ENCODE data around the gene OGG1.
"Not testable (repeated sequence)": the region's sequence is repeated elsewhere in the genome, so short reads cannot be mapped to it uniquely, and the experiment has no call there.

OGG1 gene

GRCh38 chr3:9768141-9768775, 18.5 kb downstream of the OGG1 start:
- no peak for DNase-seq

- no peak for DNase-seq
Observed at GRCh38 chr3:9769012-9769411, 19.3 kb downstream of the OGG1 start.

DNA sequence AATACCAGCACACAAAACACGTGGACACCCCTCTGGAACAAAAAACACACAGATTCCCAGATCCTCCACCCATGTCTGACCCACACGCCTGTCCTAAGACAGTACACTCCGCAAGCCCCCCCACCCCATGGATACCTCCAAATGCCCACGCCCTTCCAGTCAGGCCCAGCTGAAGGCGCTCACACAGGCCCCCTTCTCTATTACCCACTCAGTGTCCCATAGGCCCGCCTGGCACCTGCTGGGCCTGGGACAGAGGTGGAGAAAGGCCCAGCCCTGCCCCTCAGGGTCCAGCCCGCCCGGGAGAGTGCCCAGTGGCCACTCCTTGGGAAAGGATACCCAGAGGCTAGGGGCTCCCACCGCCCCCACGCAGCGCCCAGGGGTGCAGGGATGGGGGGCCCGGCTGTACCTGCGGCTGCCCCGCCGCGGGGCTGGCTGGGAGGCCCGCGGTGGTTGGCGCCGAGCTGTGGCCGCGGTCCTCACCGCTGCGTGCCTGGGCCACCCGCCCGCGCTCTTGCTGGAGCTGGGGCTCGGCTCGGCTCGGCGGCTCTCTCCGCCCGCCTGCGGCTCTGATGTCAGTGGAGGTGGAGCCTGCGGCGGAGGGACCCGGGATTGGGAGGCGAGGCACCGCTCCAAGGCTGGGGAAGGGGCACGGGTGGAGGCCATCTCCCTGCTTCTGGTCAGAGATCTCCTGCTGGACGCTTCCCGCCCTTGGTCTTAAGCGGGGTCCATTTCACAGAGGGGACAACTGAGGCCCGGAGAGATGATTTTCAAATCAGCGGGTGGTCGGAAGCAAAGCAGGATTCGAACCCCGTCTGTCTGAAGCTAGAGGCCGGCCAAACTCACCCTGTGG, 19.9 kb downstream of the OGG1 start, which contains the start of gene CAMK1:
Gene CAMK1, minus strand, starts transcription at position 522 of the 850 bp plus-strand sequence. CDS start 2,198 bp downstream, outside the sequence.
- DNase-seq: peak; percentile 52

- no peak for DNase-seq
Observed at GRCh38 chr3:9770276-9770812, 20.6 kb downstream of the OGG1 start.

- DNase-seq: not testable (repeated sequence)
Observed at GRCh38 chr3:9771007-9771406, 21.3 kb downstream of the OGG1 start.

DNA sequence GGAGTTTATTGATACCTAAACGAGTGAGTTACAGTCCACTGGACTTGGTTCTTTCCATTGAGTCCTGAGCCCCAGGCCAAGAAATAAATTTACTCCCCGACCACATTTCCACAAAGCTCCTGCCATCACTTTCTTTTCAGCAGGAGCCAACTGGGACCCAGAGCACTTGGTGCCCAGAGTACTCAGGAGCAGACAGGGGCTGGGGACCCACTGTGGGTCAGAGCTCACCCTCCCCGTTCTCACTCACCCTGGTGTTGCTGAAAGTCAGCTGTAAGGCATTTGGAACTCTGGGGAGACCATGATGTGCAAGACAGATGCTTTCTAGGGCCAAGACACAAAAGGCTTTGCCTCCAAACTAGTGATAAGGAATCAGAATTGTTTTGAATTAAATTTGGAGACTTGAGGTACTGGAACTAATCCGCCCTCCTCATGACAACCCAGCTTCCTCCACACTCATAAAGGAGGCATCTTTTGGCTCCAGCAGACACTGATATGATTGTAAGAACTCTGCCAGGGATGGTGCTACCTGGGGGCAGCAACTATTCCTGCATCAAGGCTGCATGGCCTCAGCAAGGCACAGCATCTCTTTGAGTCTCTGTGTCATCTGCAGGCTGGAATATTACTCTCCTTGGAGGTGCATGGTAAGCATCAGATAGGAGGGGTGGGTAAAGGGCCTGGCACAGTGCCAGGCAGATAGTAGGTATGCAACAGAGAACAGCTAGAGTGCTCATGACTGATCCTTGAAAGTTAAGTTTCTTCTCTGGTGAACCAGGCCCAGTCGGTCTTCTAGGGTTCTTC, 27.3 kb downstream of the OGG1 start:
- DNase-seq: no peak

DNA sequence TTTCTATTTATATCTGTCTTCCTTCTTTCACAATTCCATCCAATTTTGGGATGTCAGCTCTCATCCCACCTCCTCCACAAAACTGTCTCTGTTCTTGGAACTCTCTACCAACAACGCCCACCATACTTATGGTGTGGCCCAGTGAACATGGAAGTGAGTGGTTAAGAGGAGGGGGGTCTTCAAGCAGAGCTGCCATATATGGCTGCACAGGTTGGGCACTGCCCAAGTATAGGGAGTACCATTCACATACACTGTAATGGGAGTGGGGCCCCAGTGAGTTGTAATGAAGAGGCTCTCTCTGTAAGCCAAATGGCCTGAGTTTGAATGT, 27.9 kb downstream of the OGG1 start:
- no peak for DNase-seq

DNA sequence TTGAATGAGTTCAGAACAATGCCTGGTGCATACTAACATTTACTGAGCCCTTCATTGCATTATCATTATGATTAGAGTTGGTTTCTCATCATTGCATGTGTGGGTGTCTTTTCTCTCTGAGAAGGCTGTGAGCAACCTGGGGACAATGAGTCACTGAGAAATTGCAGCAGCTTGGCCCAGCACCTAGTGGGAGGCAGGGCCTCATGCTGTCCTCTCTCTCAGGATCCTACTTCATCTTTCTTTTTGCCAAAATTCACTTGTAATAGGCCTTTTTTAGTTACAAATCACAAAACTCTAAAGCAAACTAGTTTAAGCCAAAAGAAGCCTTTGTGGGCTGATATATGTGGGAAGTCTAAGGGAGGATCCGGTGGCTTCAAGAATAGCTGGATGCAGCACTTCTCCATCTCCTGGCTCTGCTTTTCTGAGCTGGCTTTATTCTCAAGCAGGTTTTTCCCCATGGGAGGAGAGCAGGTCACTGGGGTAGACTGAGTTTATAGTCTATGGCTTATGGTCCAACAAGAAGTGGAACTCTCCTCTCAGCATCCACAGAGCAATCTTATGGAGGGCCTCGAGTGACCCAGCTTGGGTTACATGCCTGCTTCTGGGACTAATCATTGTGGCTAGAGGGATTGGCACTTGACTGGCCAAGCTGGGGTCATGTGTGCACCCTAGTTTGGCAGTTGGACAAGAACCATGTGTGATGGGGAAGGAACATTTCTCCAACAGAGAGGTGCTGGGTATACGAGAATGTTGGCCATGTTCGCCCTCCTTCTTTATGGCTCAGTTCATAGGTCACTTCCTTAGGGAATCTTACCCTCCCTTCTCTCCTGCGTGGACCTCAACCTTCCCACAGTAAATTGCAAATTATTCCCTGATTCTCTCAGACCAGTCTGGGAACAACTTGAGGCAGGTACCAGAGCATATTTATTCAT, 28.7 kb downstream of the OGG1 start:
- no peak for DNase-seq

DNA sequence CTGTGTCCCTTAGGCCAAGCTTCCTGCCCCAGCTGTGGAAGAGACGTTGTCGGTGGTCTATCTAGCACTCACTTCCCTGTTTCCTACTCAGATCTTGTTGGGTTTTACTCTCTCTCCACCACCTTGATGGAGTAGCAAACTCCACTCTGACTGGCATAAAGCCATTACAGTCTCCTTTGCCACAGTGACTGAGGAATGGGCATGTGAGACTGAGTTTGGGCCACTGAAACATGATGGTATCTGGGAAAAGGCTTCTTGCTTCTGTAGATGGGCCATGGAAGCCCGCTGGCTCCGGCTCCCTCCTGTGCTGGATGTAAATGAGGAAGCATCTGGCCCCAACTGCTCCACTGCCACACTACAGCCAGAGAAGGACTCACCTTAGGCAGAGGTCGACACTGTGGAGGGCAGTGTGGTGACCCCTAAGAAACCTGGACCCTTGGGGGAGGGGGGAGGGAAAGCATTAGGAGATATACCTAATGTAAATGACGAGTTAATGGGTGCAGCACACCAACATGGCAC, 29.4 kb downstream of the OGG1 start:
- DNase-seq: no peak

DNA sequence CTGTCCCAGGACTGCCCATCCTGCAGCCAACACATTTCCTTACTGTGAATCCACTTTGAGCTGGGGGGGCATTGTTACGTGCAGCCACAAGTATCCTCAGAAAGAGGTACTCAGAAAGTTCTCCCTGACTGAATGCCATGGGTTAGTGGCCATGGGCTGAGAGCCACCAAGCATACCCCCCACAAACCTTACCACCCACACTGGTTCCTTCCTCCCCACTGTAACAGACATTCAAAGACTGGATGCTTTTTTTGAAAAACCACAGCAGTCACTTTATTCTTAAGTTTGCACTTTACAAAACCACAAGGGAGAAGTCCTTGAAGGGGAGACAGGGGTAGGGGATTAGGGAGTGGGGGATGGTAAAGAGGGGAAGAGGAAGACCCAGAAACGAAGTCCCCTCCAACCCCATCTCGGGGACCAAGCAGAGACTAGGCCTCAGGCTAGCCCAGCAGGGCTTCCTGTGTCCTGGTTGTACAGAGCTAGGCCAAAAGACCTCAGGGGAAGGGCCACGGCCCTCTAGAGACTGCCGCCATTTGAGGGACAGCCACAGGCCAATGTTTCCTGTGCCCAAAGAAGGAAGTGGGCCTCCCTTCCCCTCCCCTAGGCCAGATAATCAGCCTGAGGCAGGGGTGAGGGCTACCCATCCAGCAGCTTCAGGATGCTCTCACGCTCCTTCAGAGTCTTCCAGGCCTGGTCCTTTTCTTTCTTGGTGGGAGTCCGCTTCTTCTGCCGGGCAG, 30.1 kb downstream of the OGG1 start:
- no peak for DNase-seq

DNA sequence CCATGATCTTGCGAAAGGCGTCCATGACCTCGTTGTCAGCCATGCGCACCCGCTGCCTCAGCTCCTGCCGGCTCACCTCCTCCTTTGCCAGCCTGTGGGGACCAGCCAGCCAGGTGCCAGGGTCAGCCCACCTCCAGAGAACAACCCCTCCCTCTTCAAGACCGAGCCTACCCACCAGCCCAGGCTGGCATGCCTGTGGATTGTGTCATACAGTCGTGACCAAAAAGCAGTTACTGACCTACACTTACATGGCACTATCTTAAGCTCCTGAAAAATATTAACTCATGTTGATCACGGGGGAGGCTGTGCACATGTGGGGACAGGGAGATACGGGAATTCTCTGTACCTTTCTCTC, 30.7 kb downstream of the OGG1 start:
- no peak for DNase-seq

- no peak for DNase-seq
Observed at GRCh38 chr3:9780910-9781309, 31.2 kb downstream of the OGG1 start.

- DNase-seq: no peak
Observed at GRCh38 chr3:9781551-9781950, 31.8 kb downstream of the OGG1 start.

GRCh38 chr3:9781978-9782603, 32.3 kb downstream of the OGG1 start:
- no peak for DNase-seq

DNA sequence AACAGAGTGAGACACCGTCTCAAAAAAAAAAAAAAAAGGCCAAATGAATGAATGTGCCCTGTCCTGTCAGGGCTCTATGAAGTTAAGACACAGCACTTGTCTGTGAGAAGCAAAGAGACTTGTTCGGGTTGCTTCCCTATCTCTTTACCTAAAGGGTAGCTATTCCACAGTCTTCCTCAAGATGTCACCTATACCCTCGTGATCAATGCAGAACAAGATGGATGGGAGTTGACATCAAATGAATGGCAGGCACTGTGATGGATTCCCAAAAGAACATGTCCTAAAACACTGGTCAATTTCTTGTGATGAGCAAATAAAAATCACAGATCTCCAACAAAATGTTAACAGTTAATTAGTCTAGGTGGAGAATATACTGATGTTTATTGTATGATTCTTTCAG, 33.0 kb downstream of the OGG1 start:
- no peak for DNase-seq

DNA sequence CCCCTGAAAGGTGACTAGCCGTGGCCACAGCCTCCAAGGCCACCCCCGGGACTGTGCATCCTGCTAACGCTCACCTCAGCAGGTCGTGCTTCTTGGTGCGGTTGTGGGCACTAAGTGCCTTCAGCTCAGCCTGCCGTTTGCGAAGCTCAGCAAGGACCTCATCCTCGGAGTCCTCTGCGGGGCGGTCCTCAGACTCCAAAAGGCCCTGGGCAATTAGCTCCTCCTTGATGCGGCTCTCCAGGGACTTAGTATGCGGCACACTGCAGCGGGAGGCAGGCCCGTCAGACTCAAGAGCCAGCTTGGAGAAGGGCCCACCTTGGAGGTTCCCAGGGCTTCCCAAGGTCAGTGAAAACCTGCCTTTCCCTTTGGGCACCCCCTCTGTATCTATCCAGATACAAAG, 34.2 kb downstream of the OGG1 start:
- no peak for DNase-seq

- no peak for DNase-seq
Observed at GRCh38 chr3:9784965-9785364, 35.2 kb downstream of the OGG1 start.

GRCh38 chr3:9785602-9786001, 35.9 kb downstream of the OGG1 start:
- DNase-seq: no peak

- DNase-seq: no peak
Observed at GRCh38 chr3:9786209-9786739, 36.5 kb downstream of the OGG1 start.

GRCh38 chr3:9786825-9787669, 37.3 kb downstream of the OGG1 start:
- no peak for DNase-seq
